ENCODE results near the gene FAM222A. TPM values are rescaled to one million over a fixed set of nuclear protein-coding genes. Genes with fewer than 3 reads are reported as not detected.

The FAM222A gene
- total RNA-seq, 1 experiment from 2014 or later = 2.8 TPM

GRCh38 chr12:109705291-109705690, 8.3 kb upstream of the FAM222A start:
- Histone ChIP-seq H4K5ac (ENCODE audit: insufficient read length, low read depth, low read length) (no peak overlapping the region), H4K20me1 (ENCODE audit: control insufficient read depth, insufficient read depth, insufficient read length) (no peaks in the 10 kb centered on the region), H3K4ac (ENCODE audit: low read depth, low read length) (no peak overlapping the region), H3K23me2 (ENCODE audit: insufficient read length, low read depth, low read length, poor library complexity, severe bottlenecking) (no peaks in the 10 kb centered on the region), H3K27me3 (ENCODE audit: insufficient read depth, low read length) (no peaks in the 10 kb centered on the region), H4K8ac (replicated peaks; ENCODE audit: insufficient read length, low read depth, low read length) (no peak overlapping the region), H3K56ac (ENCODE audit: insufficient read length, low read depth, low read length) (no peak overlapping the region), H3K27ac (ENCODE audit: insufficient read length, low read depth, low read length) (no peak overlapping the region), H2AK5ac (ENCODE audit: insufficient read length, low read length) (no peak overlapping the region), H3K14ac (ENCODE audit: insufficient read depth, low read length) (no peak overlapping the region), H3K79me2 (ENCODE audit: insufficient read depth, low read length) (no peaks in the 10 kb centered on the region), H2AFZ (ENCODE audit: low read length) (no peak overlapping the region), H4K91ac (ENCODE audit: insufficient read length, low read depth, low read length) (no peak overlapping the region), H2BK12ac (ENCODE audit: insufficient read length, low read depth, low read length) (no peak overlapping the region), H3K18ac (ENCODE audit: insufficient read length, low read depth, low read length) (no peak overlapping the region), H3K9me3 (ENCODE audit: control insufficient read depth, low read depth, low read length) (no peaks in the 10 kb centered on the region), H3K23ac (ENCODE audit: insufficient read length, low read depth, low read length) (no peak overlapping the region), H3K9ac (ENCODE audit: extremely low read depth, insufficient read length, low read length) (no peak overlapping the region), H2BK20ac (ENCODE audit: low read depth, low read length, poor library complexity, severe bottlenecking) (no peak overlapping the region), H3K79me1 (ENCODE audit: insufficient read depth, low read depth, low read length, poor library complexity, severe bottlenecking) (no peaks in the 10 kb centered on the region), H3T11ph (ENCODE audit: low read length) (no peak overlapping the region), H3K4me1 (ENCODE audit: insufficient read depth, low read length) (no peaks in the 10 kb centered on the region), H2BK120ac (ENCODE audit: low read depth, low read length, poor library complexity, severe bottlenecking) (no peak overlapping the region), H3K4me2 (ENCODE audit: insufficient read depth, insufficient read length, low read length) (no peak overlapping the region), H2BK15ac (ENCODE audit: low read depth, low read length) (no peak overlapping the region), H2BK5ac (ENCODE audit: insufficient read length, low read length) (no peak overlapping the region)
- no CpG with 5 or more reads among the region's 4 CpGs for WGBS (ENCODE audit: extremely low coverage, insufficient read length, low lambda C conversion rate)
- H3K27me3 Mint-ChIP-seq (ENCODE audit: low read depth) = peaks cover 3% of the 10 kb centered on the region; the same call in 1 of the 2 replicates
- H3K9me3 Mint-ChIP-seq = no peaks in the 10 kb centered on the region
- DNase-seq = no peak
- TF ChIP-seq, protein P1, sequence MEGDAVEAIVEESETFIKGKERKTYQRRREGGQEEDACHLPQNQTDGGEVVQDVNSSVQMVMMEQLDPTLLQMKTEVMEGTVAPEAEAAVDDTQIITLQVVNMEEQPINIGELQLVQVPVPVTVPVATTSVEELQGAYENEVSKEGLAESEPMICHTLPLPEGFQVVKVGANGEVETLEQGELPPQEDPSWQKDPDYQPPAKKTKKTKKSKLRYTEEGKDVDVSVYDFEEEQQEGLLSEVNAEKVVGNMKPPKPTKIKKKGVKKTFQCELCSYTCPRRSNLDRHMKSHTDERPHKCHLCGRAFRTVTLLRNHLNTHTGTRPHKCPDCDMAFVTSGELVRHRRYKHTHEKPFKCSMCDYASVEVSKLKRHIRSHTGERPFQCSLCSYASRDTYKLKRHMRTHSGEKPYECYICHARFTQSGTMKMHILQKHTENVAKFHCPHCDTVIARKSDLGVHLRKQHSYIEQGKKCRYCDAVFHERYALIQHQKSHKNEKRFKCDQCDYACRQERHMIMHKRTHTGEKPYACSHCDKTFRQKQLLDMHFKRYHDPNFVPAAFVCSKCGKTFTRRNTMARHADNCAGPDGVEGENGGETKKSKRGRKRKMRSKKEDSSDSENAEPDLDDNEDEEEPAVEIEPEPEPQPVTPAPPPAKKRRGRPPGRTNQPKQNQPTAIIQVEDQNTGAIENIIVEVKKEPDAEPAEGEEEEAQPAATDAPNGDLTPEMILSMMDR (conservative IDR thresholded peaks at IDR 0.05) = no peak
- H3K27ac Mint-ChIP-seq = no peak overlapping the region
- peaks cover 11 to 30% of the 10 kb centered on the region in 2 experiments for H3K4me1 Mint-ChIP-seq
- H3K36me3 Mint-ChIP-seq (ENCODE audit: insufficient read depth in 1 of 3, low read depth in 3 of 3) = no peaks in the 10 kb centered on the region
- no peak overlapping the region; a peak in 1 of 5 replicates for H3K4me3 Mint-ChIP-seq

Data from H9 (cell line).